ENCODE data around the gene SCUBE2.

DNA sequence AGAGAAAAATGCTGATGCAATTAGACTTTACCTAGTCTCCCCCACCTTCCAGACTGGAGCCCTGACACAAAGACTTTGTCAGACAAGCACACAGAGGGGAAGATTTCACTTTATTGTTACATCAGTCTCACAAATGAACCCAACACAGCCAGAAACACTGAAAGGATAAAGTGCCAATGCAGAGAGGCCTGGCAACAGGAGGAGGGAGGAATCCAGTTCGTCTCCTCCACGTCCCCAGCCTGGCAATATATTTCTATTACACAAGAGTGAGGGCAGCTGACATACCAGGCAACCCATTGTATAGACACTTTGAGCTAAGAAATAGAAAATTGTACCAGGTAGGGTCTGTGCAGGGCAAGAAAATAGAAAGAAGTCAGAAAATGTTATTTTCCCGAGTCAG lies 110.9 kb downstream of the SCUBE2 start:
- TF ChIP-seq, protein P1, sequence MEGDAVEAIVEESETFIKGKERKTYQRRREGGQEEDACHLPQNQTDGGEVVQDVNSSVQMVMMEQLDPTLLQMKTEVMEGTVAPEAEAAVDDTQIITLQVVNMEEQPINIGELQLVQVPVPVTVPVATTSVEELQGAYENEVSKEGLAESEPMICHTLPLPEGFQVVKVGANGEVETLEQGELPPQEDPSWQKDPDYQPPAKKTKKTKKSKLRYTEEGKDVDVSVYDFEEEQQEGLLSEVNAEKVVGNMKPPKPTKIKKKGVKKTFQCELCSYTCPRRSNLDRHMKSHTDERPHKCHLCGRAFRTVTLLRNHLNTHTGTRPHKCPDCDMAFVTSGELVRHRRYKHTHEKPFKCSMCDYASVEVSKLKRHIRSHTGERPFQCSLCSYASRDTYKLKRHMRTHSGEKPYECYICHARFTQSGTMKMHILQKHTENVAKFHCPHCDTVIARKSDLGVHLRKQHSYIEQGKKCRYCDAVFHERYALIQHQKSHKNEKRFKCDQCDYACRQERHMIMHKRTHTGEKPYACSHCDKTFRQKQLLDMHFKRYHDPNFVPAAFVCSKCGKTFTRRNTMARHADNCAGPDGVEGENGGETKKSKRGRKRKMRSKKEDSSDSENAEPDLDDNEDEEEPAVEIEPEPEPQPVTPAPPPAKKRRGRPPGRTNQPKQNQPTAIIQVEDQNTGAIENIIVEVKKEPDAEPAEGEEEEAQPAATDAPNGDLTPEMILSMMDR (conservative IDR thresholded peaks at IDR 0.05 in 1 of 2, IDR thresholded peaks at IDR 0.05 in 1 of 2; ENCODE audit: low read depth in 1 of 2, low read length in 2 of 2): no peak
- no peak for TF ChIP-seq EZH2 (IDR thresholded peaks at IDR 0.05; ENCODE audit: low read length, missing control alignments)
